Caco-2 (cell line): Measurements from ENCODE around the gene RSF1. TPM values are rescaled to one million over a fixed set of nuclear protein-coding genes. Genes with fewer than 3 reads are reported as not detected.

Source experiments
- BruUV-seq: library from RNA; stranded (reverse); fragments of 400-500 nt; replicated peaks from 2 replicates; lab custom pipeline; 2021; lab: Mats Ljungman, UMichigan
- CTCF ChIA-PET: fragments of 300-600 bp; sonication (Branson Sonifier 250); formaldehyde crosslinking; loops from one replicate; lab custom pipeline; 2022; ENCODE audit warnings: antibody characterized with exemption; lab: Charles Lee
- POLR2A ChIA-PET: fragments of 300-600 bp; sonication (Branson Sonifier 250); formaldehyde crosslinking; loops from one replicate; lab custom pipeline; 2022; ENCODE audit warnings: antibody characterized with exemption; lab: Charles Lee
- DNase-seq, 2 experiments: peaks; one replicate each; pipeline versions ENCODE4 v3.0.0 to v3.0.0-alpha.2; 2020 to 2022
- H3K27me3 ChIP-seq: replicated peaks from 2 replicates; pipeline ENCODE4 v1.6.0; 2011; ENCODE audit warnings: low read length; ENCODE audit not compliant: control insufficient read depth, insufficient read depth
- H3K36me3 ChIP-seq: 2 replicates; pipeline ENCODE4 v1.5.1; 2011; ENCODE audit warnings: low read length; ENCODE audit not compliant: control insufficient read depth, insufficient read depth
- H3K4me1 ChIP-seq: fragments of 250-450 bp; sonication (Bioruptor Pico); 2 replicates; pipeline ENCODE4 v1.5.1; 2020; ENCODE audit warnings: mild to moderate bottlenecking
- H3K4me3 ChIP-seq: 2 replicates; pipeline ENCODE4 v1.5.1; 2011; ENCODE audit warnings: low read depth, mild to moderate bottlenecking, control low read depth, low read length
- H3K9me3 ChIP-seq: fragments of 250-450 bp; sonication (Bioruptor Pico); 2 replicates; pipeline ENCODE4 v1.5.1; 2020; ENCODE audit warnings: mild to moderate bottlenecking, moderate library complexity
- H3K27ac Mint-ChIP-seq: one replicate; pipeline ENCODE4 v1.8.0; 2022; ENCODE audit warnings: mixed read lengths; ENCODE audit not compliant: unreplicated experiment
- H3K27me3 Mint-ChIP-seq: one replicate; pipeline ENCODE4 v1.8.0; 2022; ENCODE audit warnings: mixed read lengths; ENCODE audit not compliant: insufficient read depth, unreplicated experiment
- H3K36me3 Mint-ChIP-seq: one replicate; pipeline ENCODE4 v1.8.0; 2022; ENCODE audit warnings: mild to moderate bottlenecking, mixed read lengths; ENCODE audit not compliant: insufficient read depth, unreplicated experiment
- H3K4me1 Mint-ChIP-seq: one replicate; pipeline ENCODE4 v1.8.0; 2022; ENCODE audit warnings: low read depth, mixed read lengths; ENCODE audit not compliant: unreplicated experiment
- H3K4me3 Mint-ChIP-seq: one replicate; pipeline ENCODE4 v1.8.0; 2022; ENCODE audit warnings: mild to moderate bottlenecking, moderate library complexity, mixed read lengths; ENCODE audit not compliant: unreplicated experiment
- H3K9me3 Mint-ChIP-seq: one replicate; pipeline ENCODE4 v1.8.0; 2022; ENCODE audit warnings: mixed read lengths; ENCODE audit not compliant: unreplicated experiment
- CTCF ChIP-seq, 2 experiments: fragments of 200-600 bp in 1 of 2; IDR thresholded peaks; 1 replicate in 1 of 2; 2 replicates in 1 of 2; pipeline versions ENCODE4 v1.5.1 to v1.8.0; 2011 to 2022; ENCODE audit warnings: antibody characterized with exemption in 1 of 2, control low read depth in 1 of 2, inconsistent platforms in 1 of 2, low read depth in 1 of 2, low read length in 1 of 2, mild to moderate bottlenecking in 1 of 2, moderate library complexity in 1 of 2; ENCODE audit not compliant: insufficient read depth in 1 of 2, severe bottlenecking in 1 of 2, unreplicated experiment in 1 of 2
- intact Hi-C: fragments of 100-400 bp; cut with micrococcal nuclease; formaldehyde crosslinking; loops from one replicate; pipeline ENCODE4 v1.10.0; 2022; ENCODE audit not compliant: unreplicated experiment
- total RNA-seq: library from RNA; stranded (reverse); gene quantifications from 2 replicates; pipeline ENCODE4 v1.2.3, GENCODE V29; 2022

The RSF1 gene
- total RNA-seq, 1 experiment from 2014 or later = 121 TPM

GRCh38 chr11:77726524-77726923, 94.0 kb downstream of the RSF1 start:
- no peak overlapping the region for H3K4me3 ChIP-seq
- Mint-ChIP-seq H3K4me1 (peaks cover 21% of the 10 kb centered on the region), H3K9me3 (peaks cover 14% of the 10 kb centered on the region), H3K27me3 (no peaks in the 10 kb centered on the region), H3K4me3 (no peak overlapping the region), H3K36me3 (peaks cover 54% of the 10 kb centered on the region), H3K27ac (peak overlapping the region; percentile 4)
- no peak for DNase-seq
- CTCF ChIA-PET = no interaction called here
- TF ChIP-seq CTCF (IDR thresholded peaks at IDR 0.05; ENCODE audit: insufficient read depth in 1 of 2, low read depth in 1 of 2, low read length in 1 of 2, severe bottlenecking in 1 of 2, unreplicated experiment in 1 of 2) = no peak
- H3K36me3 ChIP-seq = peaks cover 8% of the 10 kb centered on the region
- BruUV-seq = no TSS peak
- H3K9me3 ChIP-seq = peaks cover 11% of the 10 kb centered on the region
- POLR2A ChIA-PET = no interaction called here
- H3K4me1 ChIP-seq = peaks cover 28% of the 10 kb centered on the region
- intact Hi-C loops = no loop called here
- no peaks in the 10 kb centered on the region for H3K27me3 ChIP-seq

- H3K36me3 Mint-ChIP-seq = peaks cover 50% of the 10 kb centered on the region
Measured at GRCh38 chr11:77725433-77725832, 95.1 kb downstream of the RSF1 start.

DNA sequence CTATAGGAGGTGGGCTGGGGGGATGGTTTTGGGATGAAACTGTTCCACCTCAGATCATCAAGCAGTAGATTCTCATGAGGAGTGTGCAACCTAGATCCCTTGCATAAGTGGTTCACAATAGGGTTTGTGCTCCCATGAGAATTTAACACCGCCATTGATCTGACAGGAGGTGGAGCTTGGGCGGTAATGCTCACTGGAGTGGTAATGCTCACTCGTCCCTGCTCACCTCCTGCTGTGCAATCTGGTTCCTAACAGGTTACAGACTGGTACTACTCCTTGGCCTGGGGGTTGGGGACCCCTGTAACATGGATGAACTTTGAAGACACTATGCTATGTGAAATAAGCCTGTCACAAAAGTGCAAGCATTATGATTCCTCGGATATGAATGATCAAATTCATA, 95.9 kb downstream of the RSF1 start:
- no TSS peak for BruUV-seq
- POLR2A ChIA-PET = no interaction called here

More at GRCh38 chr11:77725433-77725832, 95.1 kb downstream of the RSF1 start:
- BruUV-seq = no TSS peak
- Mint-ChIP-seq H3K4me1 (peaks cover 21% of the 10 kb centered on the region), H3K27ac (no peak overlapping the region), H3K27me3 (no peaks in the 10 kb centered on the region), H3K4me3 (no peak overlapping the region), H3K9me3 (peaks cover 5% of the 10 kb centered on the region)
- POLR2A ChIA-PET = no interaction called here
- Histone ChIP-seq H3K27me3 (no peaks in the 10 kb centered on the region), H3K36me3 (peaks cover 4% of the 10 kb centered on the region; the same call in 1 of the 2 replicates), H3K4me1 (peaks cover 28% of the 10 kb centered on the region), H3K9me3 (peaks cover under 1% of the 10 kb centered on the region), H3K4me3 (no peak overlapping the region)
- intact Hi-C loops = no loop called here
- no peak for TF ChIP-seq CTCF (IDR thresholded peaks at IDR 0.05; ENCODE audit: insufficient read depth in 1 of 2, low read depth in 1 of 2, low read length in 1 of 2, severe bottlenecking in 1 of 2, unreplicated experiment in 1 of 2)
- no peak for DNase-seq
- CTCF ChIA-PET = no interaction called here

More for the DNA sequence above, 95.9 kb downstream of the RSF1 start:
- Mint-ChIP-seq H3K4me3 (no peak overlapping the region), H3K9me3 (no peaks in the 10 kb centered on the region), H3K27ac (no peak overlapping the region), H3K4me1 (peaks cover 20% of the 10 kb centered on the region), H3K36me3 (peaks cover 49% of the 10 kb centered on the region), H3K27me3 (no peaks in the 10 kb centered on the region)
- Histone ChIP-seq H3K36me3 (peaks cover 4% of the 10 kb centered on the region; the same call in 1 of the 2 replicates), H3K4me1 (peaks cover 28% of the 10 kb centered on the region), H3K9me3 (no peaks in the 10 kb centered on the region), H3K27me3 (no peaks in the 10 kb centered on the region), H3K4me3 (no peak overlapping the region)
- CTCF ChIA-PET = no interaction called here
- DNase-seq = no peak
- TF ChIP-seq CTCF (IDR thresholded peaks at IDR 0.05; ENCODE audit: insufficient read depth in 1 of 2, low read depth in 1 of 2, low read length in 1 of 2, severe bottlenecking in 1 of 2, unreplicated experiment in 1 of 2) = no peak
- intact Hi-C loops = no loop called here
